C4-2B (cell line): ENCODE results near the gene IRGC.

Experiments
- CTCF ChIP-seq: fragments of 450-650 bp; conservative IDR thresholded peaks from 2 replicates; pipeline ENCODE4 v1.5.1; 2017; ENCODE audit warnings: mild to moderate bottlenecking
- ZFX ChIP-seq: fragments of 450-650 bp; IDR thresholded peaks from 2 replicates; pipeline ENCODE4 v1.6.1; 2017

- no peak for TF ChIP-seq CTCF
- TF ChIP-seq ZFX = no peak
Observed at GRCh38 chr19:43739439-43740235, 23.8 kb downstream of the IRGC start.
